H1 (cell line): ENCODE measurements around the gene ACAP2. TPM values are rescaled to one million over a fixed set of nuclear protein-coding genes. Genes with fewer than 3 reads are reported as not detected.

ENCODE experiments used
- CTCF ChIA-PET: fragments of 300-600 bp; sonication (Branson Sonifier 250); formaldehyde crosslinking; loops from one replicate; lab custom pipeline; 2021; ENCODE audit not compliant: partially characterized antibody; lab: Charles Lee
- POLR2A ChIA-PET: fragments of 300-600 bp; sonication (Branson Sonifier 250); formaldehyde crosslinking; loops from one replicate; lab custom pipeline; 2021; ENCODE audit warnings: inconsistent platforms; ENCODE audit not compliant: partially characterized antibody; lab: Charles Lee
- DNase-seq, 2 experiments: peaks; one replicate each; pipeline versions ENCODE4 v3.0.0 to v3.0.0-alpha.2; 2010 to 2022; ENCODE audit warnings: low spot score in 2 of 2, low read depth in 1 of 2, mixed read lengths in 1 of 2
- FAIRE-seq: peaks from 2 replicates; lab custom pipeline; 2011; peaks lifted over from hg19 to GRCh38; lab: Jason Lieb, UNC
- H2AFZ ChIP-seq: 2 replicates; pipeline ENCODE4 v1.8.1; 2012; ENCODE audit warnings: low read length, inconsistent platforms
- H2AK5ac ChIP-seq: 2 replicates; pipeline ENCODE4 v1.6.1; 2013; ENCODE audit warnings: low read depth, low read length
- H2BK120ac ChIP-seq: replicated peaks from 2 replicates; pipeline ENCODE3; 2013; ENCODE audit warnings: low read depth, low read length, inconsistent platforms
- H2BK12ac ChIP-seq: 2 replicates; pipeline ENCODE4 v1.6.1; 2013; ENCODE audit warnings: low read depth, low read length
- H2BK15ac ChIP-seq: 2 replicates; pipeline ENCODE4 v1.6.1; 2013; ENCODE audit warnings: low read length
- H2BK20ac ChIP-seq: 2 replicates; pipeline ENCODE4 v1.6.1; 2013; ENCODE audit warnings: low read length
- H2BK5ac ChIP-seq: 2 replicates; pipeline ENCODE4 v1.6.1; 2013; ENCODE audit warnings: low read depth, low read length
- H3K14ac ChIP-seq: 2 replicates; pipeline ENCODE4 v1.6.1; 2013; ENCODE audit warnings: inconsistent platforms; ENCODE audit not compliant: insufficient read length
- H3K18ac ChIP-seq: 2 replicates; pipeline ENCODE4 v1.6.1; 2013; ENCODE audit warnings: low read length; ENCODE audit errors: extremely low read depth
- H3K23ac ChIP-seq: 2 replicates; pipeline ENCODE4 v1.6.1; 2013; ENCODE audit warnings: inconsistent platforms; ENCODE audit not compliant: insufficient read length
- H3K23me2 ChIP-seq: 2 replicates; pipeline ENCODE4 v1.6.1; 2013; ENCODE audit warnings: low read depth, low read length
- H3K27ac ChIP-seq: 2 replicates; pipeline ENCODE4 v1.6.1; 2011; ENCODE audit warnings: low read depth, low read length, inconsistent platforms
- H3K27me3 ChIP-seq, 4 experiments: replicated peaks in 1 of 4; 1 replicate in 1 of 4; 2 replicates in 3 of 4; pipeline versions ENCODE4 v1.6.1 to v1.8.1; 2011 to 2013; ENCODE audit warnings: low read length in 3 of 4, mild to moderate bottlenecking in 3 of 4, inconsistent platforms in 2 of 4, mixed read lengths in 2 of 4, moderate library complexity in 1 of 4; ENCODE audit not compliant: control insufficient read depth in 3 of 4, insufficient read depth in 3 of 4; ENCODE audit errors: extremely low read depth in 1 of 4
- H3K36me3 ChIP-seq, 4 experiments: 2 replicates each; pipeline versions ENCODE4 v1.6.1 to v1.8.1; 2011 to 2013; ENCODE audit warnings: mild to moderate bottlenecking in 4 of 4, low read length in 3 of 4, moderate library complexity in 2 of 4, control low read depth in 1 of 4, inconsistent platforms in 1 of 4; ENCODE audit not compliant: insufficient read depth in 4 of 4, control insufficient read depth in 2 of 4
- H3K4ac ChIP-seq: replicated peaks from 2 replicates; pipeline ENCODE3; 2013; ENCODE audit warnings: low read length, low read depth, mixed read lengths, inconsistent platforms; ENCODE audit not compliant: insufficient read length
- H3K4me1 ChIP-seq, 4 experiments: replicated peaks in 1 of 4; 1 replicate in 1 of 4; 2 replicates in 3 of 4; pipeline versions ENCODE4 v1.6.1 to v1.8.1; 2011 to 2013; ENCODE audit warnings: low read length in 3 of 4, inconsistent platforms in 2 of 4, mixed read lengths in 1 of 4; ENCODE audit not compliant: insufficient read depth in 4 of 4, control insufficient read depth in 3 of 4
- H3K4me2 ChIP-seq, 2 experiments: 2 replicates each; pipeline versions ENCODE4 v1.6.1 to v1.8.1; 2011 to 2013; ENCODE audit warnings: low read depth in 2 of 2, low read length in 2 of 2, control low read depth in 1 of 2, inconsistent platforms in 1 of 2, mild to moderate bottlenecking in 1 of 2; ENCODE audit not compliant: insufficient read depth in 1 of 2
- H3K4me3 ChIP-seq, 4 experiments: fragments of 200-600, 300-600 bp in 1 of 4; sonication (generic), shearing (Covaris generic), sonication (Bioruptor Twin) in 1 of 4; 2 replicates each; pipeline versions ENCODE4 v1.5.1 to v1.8.1; 2011 to 2016; ENCODE audit warnings: low read length in 4 of 4, low read depth in 3 of 4, control low read depth in 2 of 4, inconsistent platforms in 2 of 4, mild to moderate bottlenecking in 2 of 4, mixed read lengths in 1 of 4, moderate library complexity in 1 of 4; ENCODE audit not compliant: insufficient read depth in 2 of 4; ENCODE audit errors: extremely low read depth in 1 of 4
- H3K56ac ChIP-seq: replicated peaks from 2 replicates; pipeline ENCODE3; 2013; ENCODE audit warnings: low read depth, mild to moderate bottlenecking, mixed read lengths, low read length, inconsistent platforms; ENCODE audit not compliant: insufficient read length
- H3K79me1 ChIP-seq: 2 replicates; pipeline ENCODE4 v1.6.1; 2013; ENCODE audit warnings: low read depth, low read length, control low read depth
- H3K79me2 ChIP-seq, 2 experiments: 2 replicates each; pipeline versions ENCODE4 v1.6.1 to v1.8.1; 2012 to 2013; ENCODE audit warnings: low read length in 2 of 2, mild to moderate bottlenecking in 2 of 2, inconsistent platforms in 1 of 2; ENCODE audit not compliant: insufficient read depth in 2 of 2, control insufficient read depth in 1 of 2
- H3K9ac ChIP-seq, 4 experiments: replicated peaks in 1 of 4; 1 replicate in 1 of 4; 2 replicates in 3 of 4; pipeline versions ENCODE4 v1.6.1 to v1.8.1; 2011 to 2013; ENCODE audit warnings: low read depth in 3 of 4, low read length in 3 of 4, control low read depth in 2 of 4, mild to moderate bottlenecking in 2 of 4, moderate library complexity in 2 of 4, inconsistent platforms in 1 of 4; ENCODE audit errors: extremely low read depth in 1 of 4
- H3K9me3 ChIP-seq, 2 experiments: 2 replicates each; pipeline versions ENCODE4 v1.6.1 to v1.8.1; 2012 to 2013; ENCODE audit warnings: mild to moderate bottlenecking in 2 of 2, moderate library complexity in 2 of 2, control low read depth in 1 of 2, inconsistent platforms in 1 of 2, low read depth in 1 of 2, low read length in 1 of 2, mixed read lengths in 1 of 2; ENCODE audit not compliant: insufficient read depth in 2 of 2
- H4K20me1 ChIP-seq, 2 experiments: replicated peaks in 1 of 2; 2 replicates each; pipeline versions ENCODE3 to v1.8.1; 2011 to 2013; ENCODE audit warnings: inconsistent platforms in 2 of 2, low read length in 2 of 2, mild to moderate bottlenecking in 1 of 2; ENCODE audit not compliant: insufficient read depth in 2 of 2, control insufficient read depth in 1 of 2
- H4K5ac ChIP-seq: 2 replicates; pipeline ENCODE4 v1.6.1; 2013; ENCODE audit warnings: low read length, low read depth, mixed read lengths, inconsistent platforms; ENCODE audit not compliant: insufficient read length
- H4K8ac ChIP-seq: 2 replicates; pipeline ENCODE4 v1.8.0; 2013; ENCODE audit warnings: mild to moderate bottlenecking, moderate library complexity, low read length, inconsistent platforms; ENCODE audit not compliant: insufficient read depth; ENCODE audit errors: extremely low read depth
- H4K91ac ChIP-seq: replicated peaks from 2 replicates; pipeline ENCODE3; 2013; ENCODE audit warnings: low read length, mixed read lengths, inconsistent platforms; ENCODE audit not compliant: insufficient read length
- CREB1 ChIP-seq: IDR thresholded peaks from 2 replicates; pipeline ENCODE4 v1.6.1; 2012; ENCODE audit warnings: inconsistent platforms
- GABPA ChIP-seq: IDR thresholded peaks from 2 replicates; pipeline ENCODE4 v1.6.1; 2011; ENCODE audit warnings: mild to moderate bottlenecking, low read length, moderate library complexity, borderline replicate concordance; ENCODE audit not compliant: insufficient read depth
- PHF8 ChIP-seq: fragments of 200-600 bp; sonication (generic); conservative IDR thresholded peaks from 2 replicates; pipeline ENCODE4 v1.7.1; 2012; ENCODE audit warnings: low read depth, mild to moderate bottlenecking, inconsistent platforms, low read length, moderate library complexity
- SIX5 ChIP-seq: IDR thresholded peaks from 2 replicates; pipeline ENCODE4 v1.6.1; 2011; ENCODE audit warnings: mild to moderate bottlenecking, low read depth, low read length
- WGBS, 2 experiments: shearing (Covaris generic) in 1 of 2; methylation state at CpG; one replicate each; pipeline versions ENCODE4 v1.1.6 to v1.1.7; 2013 to 2015; ENCODE audit warnings: low lambda C conversion rate in 2 of 2, mixed read lengths in 2 of 2, inconsistent platforms in 1 of 2, low coverage in 1 of 2, missing lambda C conversion rate in 1 of 2; ENCODE audit not compliant: insufficient replicate concordance in 2 of 2, insufficient coverage in 1 of 2, insufficient read length in 1 of 2; ENCODE audit errors: extremely low coverage in 1 of 2, missing lambda C conversion rate in 1 of 2; 5-methylcytosine and 5-hydroxymethylcytosine counted together
- polyA plus RNA-seq, 7 experiments: library from polyadenylated mRNA; depleted of rRNA in 3 of 7; stranded (reverse) in 5 of 7; unstranded in 2 of 7; fragments of >200 nt in 5 of 7; fragments of 200-250 nt in 2 of 7; gene quantifications; 1 replicate in 5 of 7; 2 replicates in 1 of 7; 4 replicates in 1 of 7; pipeline versions ENCODE4 v1.2.1 to v1.2.3, GENCODE V29; 2011 to 2013; ENCODE audit warnings: missing spikeins in 2 of 7, mixed read lengths in 2 of 7
- total RNA-seq: library from RNA; stranded (reverse); fragmentation: NEBNext Ultra II Directional; extraction: Animal tissue kit (Norgen Biotek cat#: 25700); gene quantifications from 2 replicates; pipeline ENCODE4 v1.2.1, GENCODE V29; 2021

ACAP2 gene
- total and polyA plus RNA-seq, 2 of the 8 experiments (the other 6 are each of a cell fraction or from before 2014, with no cell fraction given) = 7.7 to 37.3 TPM

DNA sequence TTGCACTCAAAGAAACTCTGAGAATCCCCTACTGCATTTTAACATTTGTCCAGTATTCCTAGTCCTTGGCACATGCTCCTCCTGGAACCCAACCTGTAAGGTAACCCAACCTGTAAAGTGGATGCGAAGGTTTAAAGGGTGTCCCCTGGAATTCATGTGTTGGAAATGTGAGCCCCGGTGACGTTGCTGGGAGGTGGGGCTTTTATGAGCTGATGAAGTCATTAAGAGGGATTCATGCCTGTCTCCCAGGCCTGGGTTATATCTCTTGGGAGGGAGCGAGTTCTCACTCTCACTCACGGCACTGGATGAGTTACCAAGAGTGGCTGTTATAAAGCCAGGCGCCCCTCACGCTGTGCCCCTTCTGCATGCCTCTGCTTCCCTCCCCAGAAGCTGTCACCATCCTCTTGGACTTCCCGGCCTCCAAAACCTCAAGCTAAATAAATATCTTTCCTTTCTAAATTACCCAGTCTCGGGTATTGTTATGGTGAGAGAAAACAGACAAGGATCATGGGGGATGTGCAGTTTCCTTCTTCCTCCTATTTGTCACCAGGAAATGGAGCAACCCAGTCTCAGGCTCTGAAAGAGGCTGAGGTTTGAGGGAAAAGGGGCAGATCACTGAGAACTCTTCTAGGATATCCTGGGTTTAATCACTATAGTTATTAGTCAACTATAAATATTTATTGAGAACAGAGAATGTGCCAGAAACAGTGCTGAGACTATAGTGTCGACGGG, 179.5 kb downstream of the ACAP2 start:
- Histone ChIP-seq H4K8ac (no peak overlapping the region), H3K9me3 (no peaks in the 10 kb centered on the region), H3K79me2 (peaks cover 0 to 78% of the 10 kb centered on the region in 2 experiments; a peak in 3 of 4 replicates), H4K20me1 (peaks cover 26 to 36% of the 10 kb centered on the region in 2 experiments), H3K56ac (no peak overlapping the region), H2BK120ac (no peak overlapping the region), H2BK15ac (no peak overlapping the region), H4K5ac (no peak overlapping the region), H2BK5ac (no peak overlapping the region), H3K79me1 (peaks cover 27% of the 10 kb centered on the region), H3K23ac (no peak overlapping the region), H2AFZ (no peak overlapping the region), H2AK5ac (no peak overlapping the region), H3K23me2 (peaks cover 7% of the 10 kb centered on the region; the same call in 1 of the 2 replicates), H3K18ac (no peak overlapping the region), H3K9ac (no peak overlapping the region), H3K4ac (no peak overlapping the region), H2BK12ac (no peak overlapping the region), H3K27me3 (no peaks in the 10 kb centered on the region), H3K27ac (no peak overlapping the region), H3K4me3 (no peak overlapping the region), H3K4me2 (no peak overlapping the region), H3K4me1 (peaks cover 7 to 19% (median 11%) of the 10 kb centered on the region in 4 experiments), H2BK20ac (no peak overlapping the region), H3K36me3 (peaks cover 2 to 14% (median 4%) of the 10 kb centered on the region in 4 experiments; a peak in 5 of 8 replicates), H4K91ac (no peak overlapping the region), H3K14ac (no peak overlapping the region)
- TF ChIP-seq CREB1 (no peak), GABPA (no peak), PHF8 (no peak), SIX5 (no peak)
- ChIA-PET CTCF (interaction anchor here (0.8 to 3.0 kb wide), 3 partner anchors 59 to 581 kb away, joined by 3 to 9 read pairs (median 3); no protein-coding TSS in a partner anchor), POLR2A (interaction anchor here (2.0 to 3.0 kb wide), 2 partner anchors 7 to 280 kb away, joined by 6 to 30 read pairs; partner anchors contain the start of genes PPP1R2 and XXYLT1)
- FAIRE-seq (no peak), DNase-seq (no peak)
- 81% methylated on average over 11 of the region's 11 CpGs; no CpG with 5 or more reads in 1 of the 2 experiments for WGBS, 2 experiments
